ENCODE data around the gene CEP162.
"Not testable (repeated sequence)": the region's sequence is repeated elsewhere in the genome, so short reads cannot be mapped to it uniquely, and the experiment has no call there.

CEP162 gene

DNA sequence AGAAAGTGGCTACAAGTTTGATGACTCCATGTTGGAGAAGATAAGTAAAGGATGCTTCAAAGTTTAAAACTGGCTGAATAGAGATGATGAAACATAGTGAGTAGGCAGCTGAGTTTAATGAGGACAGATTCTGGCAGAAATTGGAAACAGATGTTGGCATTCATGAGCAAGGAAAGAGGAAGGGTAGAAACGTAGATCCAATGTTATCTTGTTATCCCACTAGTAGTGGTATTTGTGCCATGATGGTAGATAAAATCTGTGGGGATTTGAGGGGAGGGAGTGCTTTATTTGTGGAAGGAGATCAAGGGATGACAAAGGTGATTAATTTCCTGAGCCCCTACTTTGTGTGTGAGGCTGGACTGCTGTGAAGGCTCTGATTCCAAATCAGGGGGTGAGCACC lies 124.4 kb downstream of the CEP162 start:
- Histone ChIP-seq H3K36me3 (ENCODE audit: insufficient read depth, low read length) (no peaks in the 10 kb centered on the region), H3K9ac (ENCODE audit: low read depth, low read length) (no peak overlapping the region), H3K9me3 (ENCODE audit: control insufficient read depth, insufficient read depth, low read length) (no peaks in the 10 kb centered on the region)

GRCh38 chr6:84095156-84095555 lies 132.3 kb downstream of the CEP162 start:
- H3K9me3 ChIP-seq (ENCODE audit: control insufficient read depth, insufficient read depth, low read length): no peaks in the 10 kb centered on the region
- H3K4me1 ChIP-seq (ENCODE audit: insufficient read depth, low read length): no peaks in the 10 kb centered on the region
- no peaks in the 10 kb centered on the region for H3K36me3 ChIP-seq (ENCODE audit: insufficient read depth, low read length)
- no peak overlapping the region for H3K9ac ChIP-seq (ENCODE audit: low read depth, low read length)

More for the DNA sequence above, 124.4 kb downstream of the CEP162 start:
- no peaks in the 10 kb centered on the region for H3K4me1 ChIP-seq (ENCODE audit: insufficient read depth, low read length)

GRCh38 chr6:84093441-84094435 lies 133.7 kb downstream of the CEP162 start:
- Histone ChIP-seq H3K36me3 (ENCODE audit: insufficient read depth, low read length) (no peaks in the 10 kb centered on the region), H3K4me1 (ENCODE audit: insufficient read depth, low read length) (peaks cover 7% of the 10 kb centered on the region; the same call in 1 of the 2 replicates), H3K9ac (ENCODE audit: low read depth, low read length) (no peak overlapping the region), H3K9me3 (ENCODE audit: control insufficient read depth, insufficient read depth, low read length) (no peaks in the 10 kb centered on the region)

DNA sequence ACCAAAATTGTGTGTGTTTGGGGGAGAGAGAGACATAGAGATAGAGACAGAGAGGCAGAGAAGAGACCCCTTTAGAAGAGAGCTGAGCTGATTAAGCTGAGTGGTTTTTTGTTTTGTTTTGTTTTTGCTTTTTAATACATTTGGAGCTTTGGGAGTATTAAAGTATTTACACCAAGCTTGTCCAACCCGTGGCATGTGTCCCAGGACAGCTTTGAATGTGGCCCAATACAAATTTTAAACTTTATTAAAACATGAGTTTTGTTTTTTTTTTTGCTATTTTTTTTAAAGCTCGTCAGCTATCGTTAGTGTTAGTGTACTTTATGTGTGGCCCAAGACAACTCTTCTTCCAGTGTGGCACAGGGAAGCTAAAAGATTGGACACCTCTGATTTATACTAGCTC lies 137.9 kb downstream of the CEP162 start:
- Histone ChIP-seq H3K9ac (ENCODE audit: low read depth, low read length) (no peak overlapping the region), H3K4me1 (ENCODE audit: insufficient read depth, low read length) (peaks cover 20% of the 10 kb centered on the region), H3K36me3 (ENCODE audit: insufficient read depth, low read length) (no peaks in the 10 kb centered on the region), H3K9me3 (ENCODE audit: control insufficient read depth, insufficient read depth, low read length) (no peaks in the 10 kb centered on the region)

DNA sequence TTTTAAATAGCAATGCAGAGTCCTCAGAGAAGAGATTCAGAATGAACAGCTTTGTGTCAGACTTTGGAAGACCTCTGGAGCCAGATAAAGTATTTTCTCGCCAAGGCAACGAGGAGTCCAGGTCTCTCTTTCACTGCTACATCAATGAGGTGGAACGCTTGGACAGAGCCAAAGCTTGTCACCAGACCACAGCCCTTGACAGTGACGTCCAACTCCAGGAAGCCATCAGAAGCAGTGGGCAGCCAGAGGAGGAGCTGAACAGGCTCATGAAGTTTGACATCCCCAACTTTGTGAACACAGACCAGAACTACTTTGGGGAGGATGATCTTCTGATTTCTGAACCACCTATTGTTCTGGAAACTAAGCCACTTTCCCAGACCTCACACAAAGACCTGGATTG lies 138.4 kb downstream of the CEP162 start:
- no peak overlapping the region for H3K9ac ChIP-seq (ENCODE audit: low read depth, low read length)
- peaks cover 24% of the 10 kb centered on the region for H3K4me1 ChIP-seq (ENCODE audit: insufficient read depth, low read length)
- H3K9me3 ChIP-seq (ENCODE audit: control insufficient read depth, insufficient read depth, low read length): no peaks in the 10 kb centered on the region
- no peaks in the 10 kb centered on the region for H3K36me3 ChIP-seq (ENCODE audit: insufficient read depth, low read length)

GRCh38 chr6:84086545-84087429 lies 140.7 kb downstream of the CEP162 start:
- Histone ChIP-seq H3K36me3 (ENCODE audit: insufficient read depth, low read length) (no peaks in the 10 kb centered on the region), H3K9me3 (ENCODE audit: control insufficient read depth, insufficient read depth, low read length) (no peaks in the 10 kb centered on the region), H3K9ac (ENCODE audit: low read depth, low read length) (no peak overlapping the region), H3K4me1 (ENCODE audit: insufficient read depth, low read length) (peaks cover 31% of the 10 kb centered on the region)

DNA sequence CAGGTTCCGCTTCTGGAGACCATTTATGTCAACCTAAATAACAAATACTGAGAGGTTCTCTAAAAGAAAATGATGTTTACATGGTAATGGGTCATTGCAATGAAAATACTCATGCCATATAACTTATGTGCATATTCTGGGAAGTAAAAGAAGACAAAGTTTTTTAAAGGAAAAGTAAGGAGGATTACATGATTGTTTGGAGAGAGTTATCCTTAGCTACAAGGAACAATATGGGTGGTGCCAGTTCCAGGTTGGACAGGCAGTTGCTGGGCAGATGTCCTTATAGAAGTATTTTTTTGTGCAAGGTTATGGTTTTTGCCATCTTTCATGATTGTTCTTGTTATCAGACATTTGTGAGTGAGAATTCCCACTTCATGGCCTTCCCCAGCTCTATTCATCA lies 141.4 kb downstream of the CEP162 start:
- Histone ChIP-seq H3K4me1 (ENCODE audit: insufficient read depth, low read length) (peaks cover 31% of the 10 kb centered on the region), H3K36me3 (ENCODE audit: insufficient read depth, low read length) (no peaks in the 10 kb centered on the region), H3K9me3 (ENCODE audit: control insufficient read depth, insufficient read depth, low read length) (no peaks in the 10 kb centered on the region), H3K9ac (ENCODE audit: low read depth, low read length) (no peak overlapping the region)

GRCh38 chr6:84084705-84085104 lies 142.7 kb downstream of the CEP162 start:
- not testable (repeated sequence) for H3K9me3 ChIP-seq (ENCODE audit: control insufficient read depth, insufficient read depth, low read length); H3K36me3 ChIP-seq (ENCODE audit: insufficient read depth, low read length); H3K9ac ChIP-seq (ENCODE audit: low read depth, low read length)
- peaks cover 31% of the 10 kb centered on the region for H3K4me1 ChIP-seq (ENCODE audit: insufficient read depth, low read length)

DNA sequence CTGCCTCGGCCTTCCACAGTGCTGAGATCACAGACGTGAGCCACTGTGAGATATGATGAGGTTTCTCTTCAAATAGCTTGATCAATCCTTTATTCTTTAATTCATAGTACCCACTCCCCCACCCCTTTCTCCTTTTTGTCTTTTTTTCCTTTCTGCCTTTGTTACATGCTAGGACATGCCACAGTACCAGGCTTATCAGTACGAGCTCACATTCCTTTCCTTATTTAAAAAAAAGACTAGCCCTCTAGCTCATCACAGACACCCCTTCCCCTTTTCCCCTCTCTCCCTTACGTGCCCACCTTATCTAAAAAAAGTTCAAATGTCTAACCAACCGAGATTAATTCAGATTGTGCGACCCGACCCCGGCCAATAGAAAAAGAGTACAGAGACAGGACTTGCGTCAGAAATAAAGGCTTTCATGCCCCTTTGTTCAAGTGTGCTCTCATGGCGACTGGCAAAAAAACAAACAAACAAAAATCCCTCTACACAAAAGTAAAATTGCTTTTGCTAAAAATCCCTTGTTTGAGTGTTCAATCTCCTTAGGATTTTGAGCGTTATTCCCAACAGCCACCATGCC lies 144.7 kb downstream of the CEP162 start:
- H3K36me3 ChIP-seq (ENCODE audit: insufficient read depth, low read length): no peaks in the 10 kb centered on the region
- H3K9me3 ChIP-seq (ENCODE audit: control insufficient read depth, insufficient read depth, low read length): no peaks in the 10 kb centered on the region
- H3K4me1 ChIP-seq (ENCODE audit: insufficient read depth, low read length): peaks cover 14% of the 10 kb centered on the region
- no peak overlapping the region; the same call in 1 of the 2 replicates for H3K9ac ChIP-seq (ENCODE audit: low read depth, low read length)

- Histone ChIP-seq H3K9me3 (ENCODE audit: control insufficient read depth, insufficient read depth, low read length) (no peaks in the 10 kb centered on the region), H3K9ac (ENCODE audit: low read depth, low read length) (no peak overlapping the region), H3K36me3 (ENCODE audit: insufficient read depth, low read length) (no peaks in the 10 kb centered on the region), H3K4me1 (ENCODE audit: insufficient read depth, low read length) (peaks cover 14% of the 10 kb centered on the region; the same call in 1 of the 2 replicates)
Observed at GRCh38 chr6:84081222-84081621, 146.2 kb downstream of the CEP162 start.

GRCh38 chr6:84078335-84078734 lies 149.1 kb downstream of the CEP162 start:
- H3K36me3 ChIP-seq (ENCODE audit: insufficient read depth, low read length): no peaks in the 10 kb centered on the region
- no peak overlapping the region for H3K9ac ChIP-seq (ENCODE audit: low read depth, low read length)
- H3K4me1 ChIP-seq (ENCODE audit: insufficient read depth, low read length): peaks cover 5% of the 10 kb centered on the region; the same call in 1 of the 2 replicates
- H3K9me3 ChIP-seq (ENCODE audit: control insufficient read depth, insufficient read depth, low read length): no peaks in the 10 kb centered on the region

- Histone ChIP-seq H3K36me3 (ENCODE audit: insufficient read depth, low read length) (no peaks in the 10 kb centered on the region), H3K9me3 (ENCODE audit: control insufficient read depth, insufficient read depth, low read length) (no peaks in the 10 kb centered on the region), H3K4me1 (ENCODE audit: insufficient read depth, low read length) (no peaks in the 10 kb centered on the region; the same call in 1 of the 2 replicates), H3K9ac (ENCODE audit: low read depth, low read length) (no peak overlapping the region)
Observed at GRCh38 chr6:84077645-84078044, 149.8 kb downstream of the CEP162 start.

DNA sequence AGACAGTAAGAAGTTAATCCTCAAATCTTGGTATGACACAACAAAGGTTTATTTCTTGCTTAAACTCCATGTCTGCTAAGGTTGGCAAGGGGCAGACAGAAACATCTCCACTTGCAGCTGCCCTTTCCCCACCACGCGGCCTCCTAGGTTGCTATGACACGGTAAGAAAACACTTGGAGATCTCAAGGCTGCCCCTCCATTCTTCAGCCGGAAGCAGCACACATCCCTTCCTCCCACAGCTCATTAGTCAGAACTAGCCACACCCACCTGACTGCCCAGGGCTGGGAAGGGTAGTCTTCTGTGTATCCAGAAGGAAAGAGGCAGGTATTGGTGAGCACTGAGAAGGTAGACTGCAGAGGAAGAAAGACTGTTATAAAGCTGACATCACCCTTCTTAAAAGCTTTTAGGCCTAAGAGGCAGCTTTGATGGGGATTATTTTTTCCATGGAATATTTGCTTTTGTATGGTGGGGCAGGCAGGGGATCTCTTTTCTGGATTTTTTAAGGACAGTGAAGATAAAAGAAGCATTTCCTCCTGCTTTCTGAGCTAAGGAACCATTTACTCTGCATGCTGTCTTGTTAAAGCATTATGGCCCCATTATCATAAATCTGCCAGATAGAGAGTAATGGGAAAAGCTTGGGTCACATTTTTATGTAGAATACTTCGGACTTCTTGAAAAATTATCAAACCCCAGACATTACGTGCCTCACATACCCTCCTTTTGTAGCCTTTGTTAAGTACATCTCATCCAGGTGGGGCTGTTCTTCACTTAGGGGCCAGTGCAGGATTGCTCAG lies 152.3 kb downstream of the CEP162 start:
- Histone ChIP-seq H3K4me1 (ENCODE audit: insufficient read depth, low read length) (no peaks in the 10 kb centered on the region; the same call in 1 of the 2 replicates), H3K36me3 (ENCODE audit: insufficient read depth, low read length) (no peaks in the 10 kb centered on the region), H3K9me3 (ENCODE audit: control insufficient read depth, insufficient read depth, low read length) (no peaks in the 10 kb centered on the region), H3K9ac (ENCODE audit: low read depth, low read length) (no peak overlapping the region)
